ENCODE measurements around the gene NBAS.

The NBAS gene

GRCh38 chr2:15136639-15137038 lies 424.5 kb downstream of the NBAS start:
- DNase-seq (ENCODE audit: low read depth in 2 of 2), result no peak

DNA sequence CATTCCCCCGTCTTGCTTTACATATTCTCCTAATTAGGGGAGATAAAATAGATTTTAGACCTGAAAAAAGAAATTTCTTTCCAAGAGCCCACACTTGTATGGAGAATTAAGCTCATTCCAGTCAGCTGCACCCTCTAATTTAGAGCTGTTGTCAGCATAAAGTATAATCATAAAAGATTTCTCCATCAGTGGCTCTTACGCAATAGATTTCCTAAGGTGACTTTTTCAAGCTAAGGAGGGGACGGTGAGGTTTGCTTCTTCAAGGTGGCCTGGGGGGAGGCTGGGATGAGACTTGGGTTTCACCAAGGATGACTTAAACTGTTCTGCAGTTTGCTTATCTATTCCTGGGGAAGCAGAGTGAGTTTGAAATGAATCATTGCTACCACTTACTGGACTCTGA lies 426.2 kb downstream of the NBAS start:
- DNase-seq (ENCODE audit: low read depth in 2 of 2), result no peak

GRCh38 chr2:15133461-15133860 lies 427.7 kb downstream of the NBAS start:
- DNase-seq (ENCODE audit: low read depth in 2 of 2), result no peak

DNA sequence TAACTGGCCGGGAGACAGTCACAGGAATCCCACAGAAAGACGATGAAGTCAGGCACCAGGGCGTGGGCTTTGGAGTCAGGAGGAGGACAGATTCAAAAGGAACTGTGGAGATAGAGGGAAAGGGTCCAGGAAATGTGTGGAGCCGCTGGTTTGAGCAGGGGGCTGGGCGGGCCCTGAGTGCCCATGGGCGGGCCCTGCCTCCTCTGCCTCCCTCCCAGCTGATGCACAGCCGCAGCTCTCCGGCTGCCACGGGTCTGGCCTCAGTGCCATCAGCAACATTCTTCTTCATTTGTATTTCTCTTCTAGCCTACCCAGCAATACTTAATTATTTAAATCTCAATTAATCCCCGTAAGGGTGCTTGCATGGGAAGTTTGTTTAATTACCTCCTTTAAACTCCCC lies 432.3 kb downstream of the NBAS start:
- no peak for DNase-seq (ENCODE audit: low read depth in 2 of 2)

GRCh38 chr2:15127876-15128275 lies 433.3 kb downstream of the NBAS start:
- DNase-seq (ENCODE audit: low read depth in 2 of 2), result no peak

DNA sequence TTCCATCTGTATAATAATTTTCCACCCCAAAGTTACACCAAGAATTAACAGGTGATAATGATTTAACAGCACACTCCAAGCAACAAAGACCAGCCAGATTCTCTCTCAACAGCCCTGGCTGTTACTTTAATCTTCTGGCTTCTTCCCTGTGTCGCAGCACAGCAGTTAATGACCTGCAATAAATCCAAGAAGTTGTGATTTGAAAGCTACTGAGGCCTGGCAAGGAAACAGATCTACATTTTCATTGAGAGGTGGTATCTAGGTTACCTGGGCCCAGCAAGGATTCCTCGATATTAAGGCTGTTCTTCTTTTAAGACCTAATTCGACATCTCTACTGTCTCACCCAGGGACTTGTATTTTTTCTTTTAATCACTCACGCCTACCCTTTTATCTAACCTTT lies 433.8 kb downstream of the NBAS start:
- DNase-seq (ENCODE audit: low read depth in 2 of 2), result no peak

- no peak for DNase-seq (ENCODE audit: low read depth in 2 of 2)
Observed at GRCh38 chr2:15126373-15126772, 434.8 kb downstream of the NBAS start.

- no peak for DNase-seq (ENCODE audit: low read depth in 2 of 2)
Observed at GRCh38 chr2:15122915-15123314, 438.2 kb downstream of the NBAS start.

DNA sequence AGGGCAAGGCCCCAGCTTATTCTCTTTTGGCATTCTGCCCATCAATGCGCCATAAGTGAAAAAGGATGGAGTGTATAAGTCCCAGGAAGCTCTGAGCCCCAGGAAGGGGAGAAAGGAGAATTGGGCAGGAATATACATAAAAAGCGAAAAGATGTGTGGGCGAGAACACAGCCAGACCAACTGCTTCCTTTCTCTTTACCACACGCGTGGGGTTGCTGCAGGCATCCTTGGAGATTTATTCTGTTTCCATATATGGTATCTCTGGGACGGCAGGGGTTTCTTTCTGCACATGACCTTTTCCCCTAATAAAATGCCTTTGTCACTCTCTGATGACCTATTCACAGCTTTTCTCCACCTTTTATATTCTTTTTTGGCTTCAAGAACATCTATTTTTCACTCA lies 440.5 kb downstream of the NBAS start:
- DNase-seq (ENCODE audit: low read depth in 2 of 2), result no peak

DNA sequence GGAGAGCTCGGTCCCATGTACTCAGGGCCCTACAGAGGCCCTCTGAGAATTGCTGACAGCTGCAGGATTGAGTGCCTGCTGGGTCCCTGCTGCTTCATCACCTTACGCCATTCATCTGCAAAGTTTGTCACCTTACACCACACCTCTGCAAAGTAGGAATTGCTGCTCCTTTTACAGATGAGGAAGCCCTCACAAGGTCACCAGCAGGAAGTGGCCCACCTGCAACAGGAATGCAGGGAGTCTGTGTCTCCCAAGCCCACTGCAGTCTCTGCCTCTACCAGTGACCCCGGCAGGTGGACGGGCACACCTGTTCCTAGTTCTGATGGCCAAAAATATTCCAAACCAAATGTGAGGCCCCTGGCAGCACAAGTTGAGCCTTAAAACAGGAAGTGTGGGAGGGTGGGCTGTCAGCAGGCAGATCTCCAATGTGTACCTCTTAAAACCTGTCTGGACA lies 441.4 kb downstream of the NBAS start:
- DNase-seq (ENCODE audit: low read depth in 2 of 2), result no peak

- no peak for DNase-seq (ENCODE audit: low read depth in 2 of 2)
Observed at GRCh38 chr2:15117409-15118050, 443.6 kb downstream of the NBAS start.

Data from activated CD8-positive, alpha-beta memory T cell treated with anti-CD3 and anti-CD28 coated beads for 4 hours (primary cell).